Measurements from ENCODE around the gene CEP70.

Gene CEP70

DNA sequence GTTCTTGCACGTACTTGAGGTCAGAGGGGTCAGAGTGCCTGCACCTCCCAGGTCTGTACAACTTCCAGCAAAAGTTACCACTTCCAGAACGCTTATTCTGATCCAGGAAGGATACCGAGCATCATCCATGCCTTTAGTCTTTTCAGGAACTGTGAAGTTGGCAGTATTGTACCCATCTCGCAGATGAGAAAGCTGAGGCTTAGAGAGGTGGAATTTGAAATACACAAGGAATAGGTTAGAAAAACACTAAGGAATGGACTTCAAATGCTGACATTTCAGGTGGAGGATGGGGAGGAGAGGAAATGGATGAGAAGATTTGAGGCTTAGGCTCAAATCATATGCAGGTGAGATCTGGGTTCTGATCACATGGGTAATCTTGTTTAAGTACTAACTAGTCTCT lies 148.4 kb downstream of the CEP70 start:
- TF ChIP-seq TAF1 (IDR thresholded peaks at IDR 0.05; ENCODE audit: low read depth) (no peak), NFIC (IDR thresholded peaks at IDR 0.05) (no peak), ZBTB7A (IDR thresholded peaks at IDR 0.05; ENCODE audit: low read depth) (no peak), CEBPB (IDR thresholded peaks at IDR 0.05) (no peak), RAD21 (IDR thresholded peaks at IDR 0.05; ENCODE audit: low read depth) (no peak), CREB1 (IDR thresholded peaks at IDR 0.05; ENCODE audit: low read depth) (no peak), YY1 (IDR thresholded peaks at IDR 0.05; ENCODE audit: low read depth) (no peak)

DNA sequence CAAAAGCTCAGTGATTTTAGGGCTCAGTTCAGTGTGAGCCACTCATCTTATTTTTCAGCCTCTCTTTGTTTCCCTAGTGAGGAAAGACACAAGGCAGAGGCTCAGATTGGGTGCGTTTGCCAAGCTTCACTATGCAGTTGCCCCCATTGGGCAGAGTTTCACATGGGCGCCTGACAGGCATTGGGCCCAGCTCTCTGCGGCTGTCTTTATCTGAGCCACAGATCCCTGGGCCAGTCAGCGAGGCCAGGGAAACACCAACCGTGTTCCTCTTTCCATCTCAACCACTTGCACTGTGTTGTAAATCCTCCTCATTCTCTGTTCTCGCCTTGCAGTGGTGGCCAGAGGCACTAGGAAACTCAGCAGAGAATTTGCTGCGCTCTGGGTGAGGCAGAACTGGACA lies 148.8 kb downstream of the CEP70 start:
- TF ChIP-seq NFIC (IDR thresholded peaks at IDR 0.05), result no peak
- TF ChIP-seq ZBTB7A (IDR thresholded peaks at IDR 0.05; ENCODE audit: low read depth), result no peak
- TF ChIP-seq TEAD4 (IDR thresholded peaks at IDR 0.05), result no peak
- no peak for TF ChIP-seq RAD21 (IDR thresholded peaks at IDR 0.05; ENCODE audit: low read depth)
- TF ChIP-seq, protein P1, sequence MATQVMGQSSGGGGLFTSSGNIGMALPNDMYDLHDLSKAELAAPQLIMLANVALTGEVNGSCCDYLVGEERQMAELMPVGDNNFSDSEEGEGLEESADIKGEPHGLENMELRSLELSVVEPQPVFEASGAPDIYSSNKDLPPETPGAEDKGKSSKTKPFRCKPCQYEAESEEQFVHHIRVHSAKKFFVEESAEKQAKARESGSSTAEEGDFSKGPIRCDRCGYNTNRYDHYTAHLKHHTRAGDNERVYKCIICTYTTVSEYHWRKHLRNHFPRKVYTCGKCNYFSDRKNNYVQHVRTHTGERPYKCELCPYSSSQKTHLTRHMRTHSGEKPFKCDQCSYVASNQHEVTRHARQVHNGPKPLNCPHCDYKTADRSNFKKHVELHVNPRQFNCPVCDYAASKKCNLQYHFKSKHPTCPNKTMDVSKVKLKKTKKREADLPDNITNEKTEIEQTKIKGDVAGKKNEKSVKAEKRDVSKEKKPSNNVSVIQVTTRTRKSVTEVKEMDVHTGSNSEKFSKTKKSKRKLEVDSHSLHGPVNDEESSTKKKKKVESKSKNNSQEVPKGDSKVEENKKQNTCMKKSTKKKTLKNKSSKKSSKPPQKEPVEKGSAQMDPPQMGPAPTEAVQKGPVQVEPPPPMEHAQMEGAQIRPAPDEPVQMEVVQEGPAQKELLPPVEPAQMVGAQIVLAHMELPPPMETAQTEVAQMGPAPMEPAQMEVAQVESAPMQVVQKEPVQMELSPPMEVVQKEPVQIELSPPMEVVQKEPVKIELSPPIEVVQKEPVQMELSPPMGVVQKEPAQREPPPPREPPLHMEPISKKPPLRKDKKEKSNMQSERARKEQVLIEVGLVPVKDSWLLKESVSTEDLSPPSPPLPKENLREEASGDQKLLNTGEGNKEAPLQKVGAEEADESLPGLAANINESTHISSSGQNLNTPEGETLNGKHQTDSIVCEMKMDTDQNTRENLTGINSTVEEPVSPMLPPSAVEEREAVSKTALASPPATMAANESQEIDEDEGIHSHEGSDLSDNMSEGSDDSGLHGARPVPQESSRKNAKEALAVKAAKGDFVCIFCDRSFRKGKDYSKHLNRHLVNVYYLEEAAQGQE (IDR thresholded peaks at IDR 0.05; ENCODE audit: low read depth), result no peak
- TF ChIP-seq YY1 (IDR thresholded peaks at IDR 0.05; ENCODE audit: low read depth), result no peak
- no peak for TF ChIP-seq TCF12 (IDR thresholded peaks at IDR 0.05; ENCODE audit: low read depth)
- TF ChIP-seq EGR1 (IDR thresholded peaks at IDR 0.05), result no peak
- no peak for TF ChIP-seq EP300 (IDR thresholded peaks at IDR 0.05; ENCODE audit: borderline replicate concordance)
- no peak for TF ChIP-seq TAF1 (IDR thresholded peaks at IDR 0.05; ENCODE audit: low read depth)
- TF ChIP-seq FOXM1 (IDR thresholded peaks at IDR 0.05; ENCODE audit: borderline replicate concordance, low read depth), result no peak
- no peak for TF ChIP-seq CEBPB (IDR thresholded peaks at IDR 0.05)
- TF ChIP-seq CREB1 (IDR thresholded peaks at IDR 0.05; ENCODE audit: low read depth), result no peak
- TF ChIP-seq, protein P2, sequence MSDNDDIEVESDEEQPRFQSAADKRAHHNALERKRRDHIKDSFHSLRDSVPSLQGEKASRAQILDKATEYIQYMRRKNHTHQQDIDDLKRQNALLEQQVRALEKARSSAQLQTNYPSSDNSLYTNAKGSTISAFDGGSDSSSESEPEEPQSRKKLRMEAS (IDR thresholded peaks at IDR 0.05), result no peak
- no peak for TF ChIP-seq USF1 (IDR thresholded peaks at IDR 0.05)

All from Ishikawa (cell line).